ENCODE measurements around the gene PTPRE.

The PTPRE gene

GRCh38 chr10:127908106-127908958 lies 1.4 kb downstream of the PTPRE start:
- DNase-seq (ENCODE audit: low read depth, low spot score), result peak; percentile 39

GRCh38 chr10:127908959-127909267 lies 2.0 kb downstream of the PTPRE start:
- DNase-seq (ENCODE audit: low read depth, low spot score), result no peak

GRCh38 chr10:127909716-127910463 lies 3.0 kb downstream of the PTPRE start:
- no peak for DNase-seq (ENCODE audit: low read depth, low spot score)

GRCh38 chr10:127910464-127910770 lies 3.5 kb downstream of the PTPRE start:
- DNase-seq (ENCODE audit: low read depth, low spot score), result no peak

GRCh38 chr10:127911218-127911866 lies 4.4 kb downstream of the PTPRE start:
- no peak for DNase-seq (ENCODE audit: low read depth, low spot score)

- DNase-seq (ENCODE audit: low read depth, low spot score), result no peak
Measured at GRCh38 chr10:127911867-127912257, 5.0 kb downstream of the PTPRE start.

GRCh38 chr10:127912607-127913367 lies 5.9 kb downstream of the PTPRE start:
- no peak for DNase-seq (ENCODE audit: low read depth, low spot score)

- DNase-seq (ENCODE audit: low read depth, low spot score), result no peak
Measured at GRCh38 chr10:127913368-127913759, 6.5 kb downstream of the PTPRE start.

GRCh38 chr10:127915324-127915723 lies 8.4 kb downstream of the PTPRE start:
- DNase-seq (ENCODE audit: low read depth, low spot score), result no peak

- no peak for DNase-seq (ENCODE audit: low read depth, low spot score)
Measured at GRCh38 chr10:127916826-127917225, 9.9 kb downstream of the PTPRE start.

GRCh38 chr10:127918572-127918971 lies 11.7 kb downstream of the PTPRE start:
- DNase-seq (ENCODE audit: low read depth, low spot score), result no peak

- peak; percentile 65 for DNase-seq (ENCODE audit: low read depth, low spot score)
Measured at GRCh38 chr10:127919418-127920271, 12.7 kb downstream of the PTPRE start.

GRCh38 chr10:127920306-127921074 lies 13.6 kb downstream of the PTPRE start:
- no peak for DNase-seq (ENCODE audit: low read depth, low spot score)

GRCh38 chr10:127921075-127921752 lies 14.3 kb downstream of the PTPRE start:
- no peak for DNase-seq (ENCODE audit: low read depth, low spot score)

GRCh38 chr10:127921753-127922145 lies 14.8 kb downstream of the PTPRE start:
- no peak for DNase-seq (ENCODE audit: low read depth, low spot score)

- DNase-seq (ENCODE audit: low read depth, low spot score), result no peak
Measured at GRCh38 chr10:127922206-127922605, 15.3 kb downstream of the PTPRE start.

GRCh38 chr10:127922675-127923366 lies 15.9 kb downstream of the PTPRE start:
- DNase-seq (ENCODE audit: low read depth, low spot score), result peak; percentile 99

- no peak for DNase-seq (ENCODE audit: low read depth, low spot score)
Measured at GRCh38 chr10:127923646-127924045, 16.7 kb downstream of the PTPRE start.

All from astrocyte of the hippocampus (primary cell).